AG09319 (cell line): Measurements from ENCODE around the gene PCNX2.
A peak's percentile ranks its signal among the peaks of the same experiment; 100 is the strongest.

Experiments
- DNase-seq: peaks from one replicate; pipeline ENCODE4 v3.0.0-alpha.2; 2010; ENCODE audit warnings: low read depth; ENCODE audit errors: extremely low read depth
- CTCF ChIP-seq: IDR thresholded peaks from 2 replicates; pipeline ENCODE4 v1.5.1; 2011; ENCODE audit warnings: low read depth, mild to moderate bottlenecking, inconsistent platforms, low read length, moderate library complexity

Gene PCNX2

GRCh38 chr1:232954594-232955365, 340.7 kb downstream of the PCNX2 start:
- no peak for DNase-seq
- no peak for TF ChIP-seq CTCF

GRCh38 chr1:232952514-232953499, 342.7 kb downstream of the PCNX2 start:
- DNase-seq, result no peak
- peak; percentile 49 for TF ChIP-seq CTCF

DNA sequence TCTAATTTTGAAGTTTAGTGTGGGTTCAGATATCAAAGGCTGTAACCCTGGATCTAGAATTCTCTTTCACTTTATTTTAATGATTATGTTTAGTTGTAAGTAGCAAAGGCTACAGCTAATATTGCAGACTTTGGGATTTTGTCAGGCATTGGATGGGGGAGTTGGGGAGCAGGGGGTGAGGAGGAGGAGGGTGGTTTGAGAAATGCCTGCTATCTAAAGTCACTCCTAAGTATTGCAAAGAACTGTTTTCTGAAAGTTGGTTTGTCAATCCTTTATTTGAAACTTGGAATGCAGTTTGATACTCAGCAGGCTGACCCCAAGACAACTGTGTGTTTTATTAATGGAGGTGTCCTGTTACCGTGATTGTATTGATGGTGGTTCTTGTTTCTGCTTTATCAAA, 343.9 kb downstream of the PCNX2 start:
- no peak for TF ChIP-seq CTCF

GRCh38 chr1:232951180-232951579, 344.3 kb downstream of the PCNX2 start:
- no peak for TF ChIP-seq CTCF
- no peak for DNase-seq

More for the DNA sequence above, 343.9 kb downstream of the PCNX2 start:
- no peak for DNase-seq

- TF ChIP-seq CTCF, result peak; percentile 16
- peak; percentile 75 for DNase-seq
Observed at GRCh38 chr1:232950197-232951176, 345.0 kb downstream of the PCNX2 start, which contains the start of gene NTPCR. Gene NTPCR (plus strand): TSS chr1:232950611. CDS start chr1:232950711, 100 bp downstream.

- no peak for TF ChIP-seq CTCF
- no peak for DNase-seq
Observed at GRCh38 chr1:232949636-232950196, 345.8 kb downstream of the PCNX2 start.
